Astrocyte (in vitro differentiated cells and primary cell): ENCODE measurements around the gene DGCR2. TPM values are rescaled to one million over a fixed set of nuclear protein-coding genes. Genes with fewer than 3 reads are reported as not detected.

ENCODE experiments used
- DNase-seq: peaks from one replicate; pipeline ENCODE4 v3.0.0-alpha.2; 2010; ENCODE audit warnings: low read depth
- FAIRE-seq: peaks from 2 replicates; lab custom pipeline; 2011; peaks lifted over from hg19 to GRCh38; lab: Jason Lieb, UNC
- H2AFZ ChIP-seq: 2 replicates; pipeline ENCODE4 v1.6.0; 2012; ENCODE audit warnings: low read depth, low read length, inconsistent platforms
- H3K27ac ChIP-seq: 2 replicates; pipeline ENCODE4 v1.5.1; 2011; ENCODE audit warnings: low read depth, low read length, inconsistent platforms
- H3K27me3 ChIP-seq: 2 replicates; pipeline ENCODE4 v1.6.0; 2011; ENCODE audit warnings: low read length, inconsistent platforms; ENCODE audit not compliant: insufficient read depth
- H3K36me3 ChIP-seq: 2 replicates; pipeline ENCODE4 v1.5.1; 2011; ENCODE audit warnings: low read length, inconsistent platforms; ENCODE audit not compliant: insufficient read depth
- H3K4me1 ChIP-seq: 2 replicates; pipeline ENCODE4 v1.5.1; 2011; ENCODE audit warnings: low read length, inconsistent platforms; ENCODE audit not compliant: insufficient read depth
- H3K4me2 ChIP-seq: 2 replicates; pipeline ENCODE4 v1.6.0; 2012; ENCODE audit warnings: low read length, inconsistent platforms
- H3K4me3 ChIP-seq: 2 replicates; pipeline ENCODE4 v1.5.1; 2011; ENCODE audit warnings: low read depth, mild to moderate bottlenecking, low read length, inconsistent platforms; ENCODE audit not compliant: insufficient read depth
- H3K79me2 ChIP-seq: 2 replicates; pipeline ENCODE4 v1.6.0; 2012; ENCODE audit warnings: mild to moderate bottlenecking, low read length, inconsistent platforms; ENCODE audit not compliant: insufficient read depth
- H3K9ac ChIP-seq: 2 replicates; pipeline ENCODE4 v1.6.0; 2012; ENCODE audit warnings: mild to moderate bottlenecking, low read length, inconsistent platforms
- H3K9me3 ChIP-seq: 2 replicates; pipeline ENCODE4 v1.5.1; 2012; ENCODE audit warnings: low read depth, mild to moderate bottlenecking, low read length, inconsistent platforms; ENCODE audit not compliant: insufficient read depth
- H4K20me1 ChIP-seq: 2 replicates; pipeline ENCODE4 v1.6.0; 2012; ENCODE audit warnings: low read length, inconsistent platforms; ENCODE audit not compliant: insufficient read depth
- H3K27ac Mint-ChIP-seq: one replicate; pipeline ENCODE4 v1.8.0; 2021; ENCODE audit warnings: mild to moderate bottlenecking, mixed read lengths; ENCODE audit not compliant: unreplicated experiment
- H3K27me3 Mint-ChIP-seq: one replicate; pipeline ENCODE4 v1.8.0; 2021; ENCODE audit warnings: low read depth, mixed read lengths; ENCODE audit not compliant: unreplicated experiment
- H3K36me3 Mint-ChIP-seq: one replicate; pipeline ENCODE4 v1.8.0; 2021; ENCODE audit warnings: low read depth, mixed read lengths; ENCODE audit not compliant: unreplicated experiment
- H3K4me1 Mint-ChIP-seq: one replicate; pipeline ENCODE4 v1.8.0; 2021; ENCODE audit warnings: low read depth, mixed read lengths; ENCODE audit not compliant: unreplicated experiment
- H3K4me3 Mint-ChIP-seq: one replicate; pipeline ENCODE4 v1.8.0; 2021; ENCODE audit warnings: mild to moderate bottlenecking, moderate library complexity, mixed read lengths; ENCODE audit not compliant: unreplicated experiment
- H3K9me3 Mint-ChIP-seq: one replicate; pipeline ENCODE4 v1.8.0; 2021; ENCODE audit warnings: mild to moderate bottlenecking, mixed read lengths; ENCODE audit not compliant: unreplicated experiment
- CTCF ChIP-seq: IDR thresholded peaks from 2 replicates; pipeline ENCODE4 v1.5.1; 2011; ENCODE audit warnings: low read depth, mild to moderate bottlenecking, inconsistent platforms, low read length, moderate library complexity; ENCODE audit not compliant: insufficient read depth
- EZH2 ChIP-seq: IDR thresholded peaks from 2 replicates; pipeline ENCODE4 v1.6.1; 2012; ENCODE audit warnings: mild to moderate bottlenecking, low read length, inconsistent platforms; ENCODE audit not compliant: insufficient read depth
- total RNA-seq: library from RNA; stranded (reverse); gene quantifications from 2 replicates; pipeline ENCODE4 v1.2.1, GENCODE V29; 2021

DGCR2 gene
- total RNA-seq, 1 donor from 2014 or later: 49.4 TPM

GRCh38 chr22:19092725-19093124 is 29.5 kb downstream of the DGCR2 start:
- H3K79me2 ChIP-seq: peaks cover 34% of the 10 kb centered on the region

GRCh38 chr22:19090586-19091127 is 31.6 kb downstream of the DGCR2 start:
- H3K79me2 ChIP-seq: peaks cover 18% of the 10 kb centered on the region
- no peaks in the 10 kb centered on the region for H3K9me3 ChIP-seq
- FAIRE-seq (no peak), DNase-seq (no peak)
- Mint-ChIP-seq H3K27ac (no peak overlapping the region), H3K4me1 (peaks cover 13% of the 10 kb centered on the region), H3K4me3 (no peak overlapping the region), H3K36me3 (peaks cover 4% of the 10 kb centered on the region), H3K27me3 (no peaks in the 10 kb centered on the region), H3K9me3 (no peaks in the 10 kb centered on the region)
- H3K4me1 ChIP-seq: peaks cover 9% of the 10 kb centered on the region
- H4K20me1 ChIP-seq: peaks cover 71% of the 10 kb centered on the region
- H3K27ac ChIP-seq: no peak overlapping the region
- no peaks in the 10 kb centered on the region for H3K27me3 ChIP-seq
- H3K9ac ChIP-seq: no peak overlapping the region
- no peak overlapping the region for H2AFZ ChIP-seq
- no peak overlapping the region for H3K4me3 ChIP-seq
- H3K36me3 ChIP-seq: no peaks in the 10 kb centered on the region
- no peak for TF ChIP-seq EZH2
- TF ChIP-seq CTCF: no peak
- no peak overlapping the region for H3K4me2 ChIP-seq

More at GRCh38 chr22:19092725-19093124, 29.5 kb downstream of the DGCR2 start:
- H3K27me3 ChIP-seq: no peaks in the 10 kb centered on the region
- no peak overlapping the region for H2AFZ ChIP-seq
- Mint-ChIP-seq H3K27me3 (no peaks in the 10 kb centered on the region), H3K27ac (no peak overlapping the region), H3K4me3 (no peak overlapping the region), H3K4me1 (no peaks in the 10 kb centered on the region), H3K36me3 (peaks cover 4% of the 10 kb centered on the region), H3K9me3 (no peaks in the 10 kb centered on the region)
- no peak for FAIRE-seq
- no peaks in the 10 kb centered on the region for H3K4me1 ChIP-seq
- DNase-seq: no peak
- no peaks in the 10 kb centered on the region for H3K9me3 ChIP-seq
- H3K4me3 ChIP-seq: no peak overlapping the region
- no peak overlapping the region for H3K9ac ChIP-seq
- no peak overlapping the region for H3K27ac ChIP-seq
- H3K36me3 ChIP-seq: no peaks in the 10 kb centered on the region
- peaks cover 73% of the 10 kb centered on the region for H4K20me1 ChIP-seq
- no peak overlapping the region for H3K4me2 ChIP-seq
- TF ChIP-seq CTCF: no peak
- no peak for TF ChIP-seq EZH2

GRCh38 chr22:19090183-19090582 is 32.0 kb downstream of the DGCR2 start:
- no peak for DNase-seq
- H3K36me3 ChIP-seq: no peaks in the 10 kb centered on the region
- no peaks in the 10 kb centered on the region for H3K27me3 ChIP-seq
- H3K4me3 Mint-ChIP-seq: no peak overlapping the region
- no peaks in the 10 kb centered on the region for H3K9me3 Mint-ChIP-seq
- TF ChIP-seq EZH2 (no peak), CTCF (no peak)
- no peaks in the 10 kb centered on the region for H3K9me3 ChIP-seq
- no peak overlapping the region for H3K4me2 ChIP-seq
- H3K4me1 ChIP-seq: peaks cover 14% of the 10 kb centered on the region
- no peak for FAIRE-seq
- peaks cover 5% of the 10 kb centered on the region for H3K36me3 Mint-ChIP-seq
- peaks cover 76% of the 10 kb centered on the region for H4K20me1 ChIP-seq
- H3K9ac ChIP-seq: no peak overlapping the region
- H3K4me1 Mint-ChIP-seq: peaks cover 18% of the 10 kb centered on the region
- H3K27ac ChIP-seq: no peak overlapping the region
- H3K79me2 ChIP-seq: peaks cover 20% of the 10 kb centered on the region
- no peaks in the 10 kb centered on the region for H3K27me3 Mint-ChIP-seq
- H3K4me3 ChIP-seq: no peak overlapping the region
- H3K27ac Mint-ChIP-seq: no peak overlapping the region
- H2AFZ ChIP-seq: no peak overlapping the region
